Brain pericyte (primary cell): ENCODE data around the gene FBXL14.

ENCODE experiments used
- DNase-seq: peaks from one replicate; pipeline ENCODE4 v3.0.0-alpha.2; 2012; ENCODE audit warnings: low read depth, low spot score

FBXL14 gene

GRCh38 chr12:1594261-1595025 lies at the start of gene FBXL14:
TSS of gene FBXL14 (minus strand) at chr12:1594581. CDS start at chr12:1594066, 515 bp downstream.
- DNase-seq: no peak

DNA sequence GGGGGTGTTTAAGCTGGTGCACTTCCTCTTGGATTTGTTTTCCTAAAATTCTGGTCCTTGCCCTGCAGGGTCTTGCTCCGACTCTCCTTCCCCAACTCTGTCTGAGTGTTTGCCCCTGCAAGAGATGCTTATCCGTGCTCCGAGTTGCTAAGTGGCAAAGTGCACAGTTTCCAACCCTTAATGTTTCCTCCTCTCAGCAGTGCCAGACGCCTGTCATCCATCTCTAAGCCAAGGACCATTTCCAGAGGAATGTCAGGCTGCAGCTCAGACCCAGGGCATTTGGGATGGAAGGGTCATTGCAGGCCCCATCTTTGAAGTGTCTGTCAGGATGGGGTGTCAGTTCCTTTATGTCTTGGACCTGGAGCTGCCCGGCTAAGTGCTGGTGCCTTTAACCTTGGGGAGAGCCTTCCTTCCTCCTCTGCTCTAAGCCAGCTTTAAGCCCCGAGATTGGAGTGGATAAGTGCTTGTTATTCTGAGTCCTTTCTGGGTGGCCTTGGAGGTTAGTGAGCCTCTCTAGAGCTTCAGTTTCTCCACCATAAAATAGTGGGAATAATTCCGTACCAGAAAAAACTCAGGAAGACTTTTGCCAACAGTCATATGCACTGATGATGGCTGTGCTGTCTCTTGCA lies 49.6 kb upstream of the FBXL14 start:
- no peak for DNase-seq

DNA sequence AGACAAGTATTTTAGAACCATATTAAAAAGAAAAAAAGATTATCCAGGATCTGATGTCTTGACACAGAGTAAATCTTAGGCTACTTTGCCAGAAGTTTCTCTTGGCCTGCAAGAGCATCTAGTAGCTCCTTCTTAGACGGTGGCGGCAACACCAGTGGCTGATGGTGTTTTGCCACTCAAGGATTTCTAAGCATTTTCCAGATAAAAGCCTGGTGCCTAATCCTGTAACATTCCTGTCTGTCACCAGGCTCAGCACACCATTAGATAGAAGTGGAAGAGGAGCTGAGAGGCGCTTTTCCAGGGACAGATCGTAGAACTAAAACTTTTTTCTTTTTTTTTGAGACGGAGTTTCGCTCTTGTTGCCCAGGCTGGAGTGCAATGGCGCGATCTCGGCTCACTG lies 48.7 kb upstream of the FBXL14 start:
- DNase-seq: no peak

GRCh38 chr12:1642513-1642912 lies 48.1 kb upstream of the FBXL14 start:
- DNase-seq: no peak

DNA sequence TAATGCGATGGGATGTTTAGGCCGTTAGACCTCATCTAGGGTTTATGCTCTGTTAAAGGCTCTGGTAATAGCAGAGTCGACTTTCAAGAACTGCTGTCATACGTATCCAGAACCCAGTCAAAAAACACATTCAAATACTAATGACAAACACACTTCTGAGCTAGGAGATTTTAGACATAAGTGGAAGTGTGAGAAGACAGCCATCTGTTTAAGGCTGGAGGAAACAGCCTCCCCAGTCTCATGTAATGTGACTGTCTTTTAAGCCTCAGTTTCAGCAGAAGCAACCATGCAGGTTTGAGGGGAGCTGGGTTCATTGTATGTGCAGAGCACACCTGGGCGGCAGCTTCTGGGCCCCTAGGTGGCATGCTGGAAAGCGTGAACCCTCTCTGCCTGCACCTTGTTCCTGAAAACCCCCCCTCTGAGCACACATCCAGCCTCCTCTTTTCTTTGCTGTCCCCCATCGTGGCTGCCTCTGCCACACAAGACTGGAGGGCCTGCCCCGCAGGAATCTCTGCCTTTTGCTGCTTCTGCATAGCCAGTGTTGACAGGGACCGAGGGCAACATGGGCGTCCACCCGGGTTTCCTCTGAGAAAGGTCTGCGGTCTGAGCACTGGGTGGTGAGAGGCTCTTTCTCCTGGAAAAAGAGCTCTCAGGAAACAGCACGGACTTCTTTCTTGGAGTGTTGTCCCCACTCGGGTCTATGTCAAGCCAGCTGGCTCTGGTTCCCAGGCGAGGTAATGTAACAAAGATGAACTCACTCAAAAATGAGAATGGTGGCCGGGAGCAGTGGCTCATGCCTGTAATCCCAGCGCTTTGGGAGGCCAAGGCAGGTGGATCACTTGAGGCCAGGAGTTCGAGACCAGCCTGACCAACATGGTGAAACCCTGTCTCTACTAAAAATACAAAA lies 46.2 kb upstream of the FBXL14 start:
- DNase-seq: no peak

DNA sequence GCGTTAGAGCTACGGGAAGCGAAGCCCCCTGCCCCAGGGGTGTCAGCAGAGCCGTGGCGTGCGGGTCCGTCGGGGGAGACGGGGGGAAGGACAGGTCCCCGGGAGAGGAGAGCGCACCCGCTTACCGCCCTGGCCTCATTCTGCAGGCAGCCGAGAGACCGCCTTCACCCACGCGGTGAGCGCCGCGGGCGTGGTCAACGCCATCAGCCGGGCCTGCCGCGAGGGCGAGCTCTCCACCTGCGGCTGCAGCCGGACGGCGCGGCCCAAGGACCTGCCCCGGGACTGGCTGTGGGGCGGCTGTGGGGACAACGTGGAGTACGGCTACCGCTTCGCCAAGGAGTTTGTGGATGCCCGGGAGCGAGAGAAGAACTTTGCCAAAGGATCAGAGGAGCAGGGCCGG lies 45.2 kb upstream of the FBXL14 start:
- DNase-seq: no peak

DNA sequence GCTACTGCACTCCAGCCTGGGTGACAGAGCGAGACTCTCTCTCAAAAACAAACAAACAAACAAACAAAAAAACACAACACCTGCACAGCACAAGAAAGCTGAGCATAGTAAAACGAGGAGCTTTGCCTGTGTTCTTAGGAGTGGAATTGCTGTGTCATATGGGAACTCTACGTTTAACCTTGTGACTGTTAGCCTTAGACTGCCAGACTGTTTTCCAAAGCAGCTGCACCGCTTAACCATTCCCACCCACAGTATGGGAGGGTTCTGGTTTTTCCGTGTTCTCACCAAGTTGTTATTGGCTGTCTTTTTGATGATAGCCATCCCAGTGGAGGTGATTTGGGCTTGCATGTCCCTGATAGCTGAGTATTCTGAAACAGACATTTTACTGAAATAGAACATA lies 43.8 kb upstream of the FBXL14 start:
- no peak for DNase-seq

GRCh38 chr12:1635301-1636095 lies 41.1 kb upstream of the FBXL14 start:
- no peak for DNase-seq

GRCh38 chr12:1634590-1635191 lies 40.3 kb upstream of the FBXL14 start:
- no peak for DNase-seq

- DNase-seq: no peak
Observed at GRCh38 chr12:1634149-1634548, 39.8 kb upstream of the FBXL14 start.

GRCh38 chr12:1633459-1633858 lies 39.1 kb upstream of the FBXL14 start:
- DNase-seq: no peak

DNA sequence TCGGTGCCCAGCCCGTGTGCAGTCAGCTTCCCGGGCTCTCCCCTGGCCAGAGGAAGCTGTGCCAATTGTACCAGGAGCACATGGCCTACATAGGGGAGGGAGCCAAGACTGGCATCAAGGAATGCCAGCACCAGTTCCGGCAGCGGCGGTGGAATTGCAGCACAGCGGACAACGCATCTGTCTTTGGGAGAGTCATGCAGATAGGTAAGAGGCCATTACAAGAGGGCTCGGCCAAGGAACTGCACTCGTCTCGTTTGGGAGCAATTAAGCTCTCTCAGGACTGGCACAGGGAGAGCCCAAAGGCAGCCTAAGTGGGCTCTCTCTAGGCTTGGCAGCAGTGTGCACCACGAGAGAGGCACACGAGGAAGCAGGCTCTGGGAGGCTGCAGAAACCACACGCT lies 38.3 kb upstream of the FBXL14 start:
- DNase-seq: no peak

GRCh38 chr12:1630827-1631591 lies 36.6 kb upstream of the FBXL14 start:
- peak; percentile 67 for DNase-seq

- no peak for DNase-seq
Observed at GRCh38 chr12:1630133-1630826, 35.9 kb upstream of the FBXL14 start.

GRCh38 chr12:1629338-1630132 lies 35.2 kb upstream of the FBXL14 start:
- DNase-seq: no peak

GRCh38 chr12:1628666-1629337 lies 34.4 kb upstream of the FBXL14 start, which contains the start of gene WNT5B:
TSS of gene WNT5B (plus strand) at chr12:1629231. CDS start at chr12:1631355, 2,124 bp downstream.
- no peak for DNase-seq

DNA sequence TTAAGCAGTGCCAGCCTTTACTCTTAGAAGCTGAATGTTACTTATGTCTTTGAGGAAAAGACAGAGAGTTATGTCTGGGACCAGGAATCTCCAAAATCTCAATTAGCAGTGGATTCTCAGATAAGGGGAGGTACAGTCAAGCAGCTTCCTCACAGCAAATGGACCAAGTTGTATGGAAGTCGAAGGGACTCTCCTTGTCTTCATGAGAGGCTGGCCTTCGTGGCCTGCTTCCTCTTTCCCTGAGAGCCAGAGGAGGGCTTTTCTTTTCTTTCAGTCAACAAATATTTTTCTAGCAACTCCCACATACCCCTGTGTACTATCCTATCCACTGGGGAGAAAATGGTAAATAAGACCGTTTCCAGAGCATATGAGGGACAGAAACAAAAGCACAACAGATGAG lies 28.0 kb upstream of the FBXL14 start:
- DNase-seq: no peak

DNA sequence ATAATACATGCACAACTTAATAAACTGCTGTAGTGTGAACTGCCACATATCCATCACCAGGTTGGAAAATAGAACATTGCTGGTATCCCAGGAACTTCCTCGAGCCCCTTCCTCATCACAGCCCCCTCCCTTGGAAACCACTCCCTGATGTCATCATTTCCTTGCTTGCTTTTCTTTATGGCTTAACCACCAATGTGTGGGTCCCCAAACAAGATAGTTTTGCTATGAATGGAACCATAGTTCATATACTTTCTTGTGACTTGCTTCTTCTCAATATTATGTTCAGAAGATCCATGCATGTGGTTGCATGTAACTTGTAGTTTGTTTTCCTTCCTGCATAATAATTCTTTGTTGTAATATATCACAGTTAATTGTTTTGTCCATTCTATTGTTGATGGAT lies 25.7 kb upstream of the FBXL14 start:
- DNase-seq: no peak
